ENCODE data around the gene TNFAIP8L3.

TNFAIP8L3 gene

DNA sequence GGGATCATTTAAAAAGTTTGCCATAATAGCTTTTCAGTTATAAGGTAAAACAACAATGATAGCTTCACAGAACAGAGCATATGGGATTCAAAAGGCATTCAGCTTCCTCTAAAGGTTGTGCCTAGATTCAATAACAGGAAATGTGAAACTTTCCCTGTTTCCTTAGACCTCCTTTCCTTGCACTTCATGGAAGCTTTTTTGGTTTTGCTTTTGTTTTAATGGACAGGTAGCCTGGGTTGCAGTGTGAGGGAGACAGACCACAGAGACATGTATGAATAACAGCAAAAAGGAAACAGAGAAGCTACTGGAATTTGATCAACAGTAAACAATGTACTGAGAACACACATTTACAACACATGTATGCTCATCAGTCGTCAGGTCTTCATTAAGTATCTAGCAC, 2.3 kb upstream of the TNFAIP8L3 start:
- ATAC-seq, result no peak
- TF ChIP-seq ZFP30 (CRISPR knock-in tag; IDR thresholded peaks at IDR 0.05) (no peak), ARNTL (CRISPR knock-in tag; IDR thresholded peaks at IDR 0.05; ENCODE audit: borderline replicate concordance, low read depth) (no peak), PPARA (CRISPR knock-in tag; IDR thresholded peaks at IDR 0.05; ENCODE audit: borderline replicate concordance) (no peak), RARB (CRISPR knock-in tag; IDR thresholded peaks at IDR 0.05) (no peak), ZFP3 (CRISPR knock-in tag; IDR thresholded peaks at IDR 0.05) (no peak)
- TF ChIP-seq, protein P1, sequence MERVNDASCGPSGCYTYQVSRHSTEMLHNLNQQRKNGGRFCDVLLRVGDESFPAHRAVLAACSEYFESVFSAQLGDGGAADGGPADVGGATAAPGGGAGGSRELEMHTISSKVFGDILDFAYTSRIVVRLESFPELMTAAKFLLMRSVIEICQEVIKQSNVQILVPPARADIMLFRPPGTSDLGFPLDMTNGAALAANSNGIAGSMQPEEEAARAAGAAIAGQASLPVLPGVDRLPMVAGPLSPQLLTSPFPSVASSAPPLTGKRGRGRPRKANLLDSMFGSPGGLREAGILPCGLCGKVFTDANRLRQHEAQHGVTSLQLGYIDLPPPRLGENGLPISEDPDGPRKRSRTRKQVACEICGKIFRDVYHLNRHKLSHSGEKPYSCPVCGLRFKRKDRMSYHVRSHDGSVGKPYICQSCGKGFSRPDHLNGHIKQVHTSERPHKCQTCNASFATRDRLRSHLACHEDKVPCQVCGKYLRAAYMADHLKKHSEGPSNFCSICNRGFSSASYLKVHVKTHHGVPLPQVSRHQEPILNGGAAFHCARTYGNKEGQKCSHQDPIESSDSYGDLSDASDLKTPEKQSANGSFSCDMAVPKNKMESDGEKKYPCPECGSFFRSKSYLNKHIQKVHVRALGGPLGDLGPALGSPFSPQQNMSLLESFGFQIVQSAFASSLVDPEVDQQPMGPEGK (CRISPR knock-in tag; IDR thresholded peaks at IDR 0.05; ENCODE audit: borderline replicate concordance), result no peak

DNA sequence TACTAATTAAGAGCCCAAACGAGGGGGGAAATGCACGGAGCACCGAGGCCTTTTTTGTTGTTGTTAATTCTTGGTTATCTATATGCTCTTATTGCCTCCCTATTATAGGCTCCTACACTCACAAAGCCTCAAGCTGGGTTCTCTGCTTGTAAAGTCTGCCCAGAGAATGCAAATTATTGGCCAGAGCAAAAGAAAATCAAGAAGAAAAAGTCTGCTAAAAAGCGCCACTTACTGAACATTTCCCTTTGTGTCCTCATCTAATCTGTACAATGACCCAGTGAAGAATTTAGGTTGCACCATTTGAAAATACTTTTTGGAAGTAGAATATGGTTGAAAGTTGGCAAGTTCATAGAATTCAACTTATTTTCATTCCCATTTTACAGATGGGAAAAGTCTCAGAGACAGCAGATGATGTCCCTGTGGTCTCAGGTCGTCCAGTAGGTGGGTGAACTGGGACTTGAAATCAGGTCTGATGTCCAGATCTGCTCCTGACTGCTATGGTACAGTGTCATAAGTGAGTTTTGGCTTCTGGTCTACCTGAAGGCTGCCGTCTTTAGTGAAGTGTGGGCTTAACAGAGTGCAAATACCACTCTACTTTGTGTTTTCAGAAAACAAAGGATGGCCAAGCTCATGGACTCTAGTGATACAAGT, 1.1 kb upstream of the TNFAIP8L3 start:
- ATAC-seq, result no peak
- TF ChIP-seq ZC3H10 (CRISPR knock-in tag; IDR thresholded peaks at IDR 0.05) (no peak), PPARA (CRISPR knock-in tag; IDR thresholded peaks at IDR 0.05; ENCODE audit: borderline replicate concordance) (no peak), SNAI2 (CRISPR knock-in tag; IDR thresholded peaks at IDR 0.05) (no peak), GLIS3 (CRISPR knock-in tag; IDR thresholded peaks at IDR 0.05) (no peak), ZNF8 (CRISPR knock-in tag; IDR thresholded peaks at IDR 0.05) (no peak), ZNF565 (CRISPR knock-in tag; conservative IDR thresholded peaks at IDR 0.05; ENCODE audit: low read depth) (no peak)
- TF ChIP-seq, protein P2, sequence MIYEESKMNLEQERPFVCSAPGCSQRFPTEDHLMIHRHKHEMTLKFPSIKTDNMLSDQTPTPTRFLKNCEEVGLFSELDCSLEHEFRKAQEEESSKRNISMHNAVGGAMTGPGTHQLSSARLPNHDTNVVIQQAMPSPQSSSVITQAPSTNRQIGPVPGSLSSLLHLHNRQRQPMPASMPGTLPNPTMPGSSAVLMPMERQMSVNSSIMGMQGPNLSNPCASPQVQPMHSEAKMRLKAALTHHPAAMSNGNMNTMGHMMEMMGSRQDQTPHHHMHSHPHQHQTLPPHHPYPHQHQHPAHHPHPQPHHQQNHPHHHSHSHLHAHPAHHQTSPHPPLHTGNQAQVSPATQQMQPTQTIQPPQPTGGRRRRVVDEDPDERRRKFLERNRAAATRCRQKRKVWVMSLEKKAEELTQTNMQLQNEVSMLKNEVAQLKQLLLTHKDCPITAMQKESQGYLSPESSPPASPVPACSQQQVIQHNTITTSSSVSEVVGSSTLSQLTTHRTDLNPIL (CRISPR knock-in tag; IDR thresholded peaks at IDR 0.05; ENCODE audit: low read depth), result no peak

DNA sequence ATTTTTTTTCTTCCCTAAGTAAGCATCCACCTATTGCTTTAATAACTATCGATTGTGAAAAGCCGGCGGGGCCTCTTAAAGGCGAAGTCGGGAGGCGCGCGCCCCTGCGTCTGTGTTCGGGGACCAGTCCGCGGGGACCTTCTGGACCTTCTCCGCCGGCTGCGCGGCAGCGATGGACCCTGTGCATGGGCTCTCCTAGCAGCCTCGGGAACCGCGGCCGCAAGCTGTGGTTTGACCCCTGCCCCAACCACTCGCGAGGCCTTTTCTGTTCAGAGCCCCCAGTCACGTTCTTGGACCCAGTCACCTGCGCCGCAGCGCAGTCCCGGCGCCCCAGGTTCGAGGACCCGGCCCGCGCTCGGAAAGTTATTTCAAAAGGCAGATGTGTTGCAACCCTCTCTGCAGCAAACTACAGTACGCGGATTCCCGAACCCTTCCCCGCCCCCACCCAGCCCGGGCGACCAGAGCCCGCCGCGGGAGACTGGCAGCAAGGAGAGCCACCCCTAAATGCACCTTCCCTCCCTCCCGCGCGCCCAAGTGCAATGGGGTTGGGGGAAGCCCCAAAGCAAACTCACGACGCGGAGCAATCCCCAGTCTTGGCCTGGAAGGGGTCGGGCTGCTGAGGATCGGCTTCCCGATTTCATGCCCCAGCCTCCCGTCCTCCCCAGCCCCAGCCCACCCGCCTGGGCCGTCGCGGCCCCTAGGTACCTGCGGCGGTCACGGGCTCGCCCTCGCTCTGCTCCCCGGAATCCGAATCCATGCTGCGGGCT, 684 bp downstream of the TNFAIP8L3 start:
- peak; percentile 33 for ATAC-seq

More for the DNA sequence above, 684 bp downstream of the TNFAIP8L3 start:
- TF ChIP-seq PPARA (CRISPR knock-in tag; IDR thresholded peaks at IDR 0.05; ENCODE audit: borderline replicate concordance) (no peak), CSDC2 (CRISPR knock-in tag; IDR thresholded peaks at IDR 0.05) (no peak), ZNF70 (CRISPR knock-in tag; IDR thresholded peaks at IDR 0.05) (no peak), ZFP30 (CRISPR knock-in tag; IDR thresholded peaks at IDR 0.05) (no peak), ZC3H10 (CRISPR knock-in tag; IDR thresholded peaks at IDR 0.05) (no peak), ZNF565 (CRISPR knock-in tag; conservative IDR thresholded peaks at IDR 0.05; ENCODE audit: low read depth) (no peak), ISL1 (CRISPR knock-in tag; IDR thresholded peaks at IDR 0.05) (no peak), ZFP3 (CRISPR knock-in tag; IDR thresholded peaks at IDR 0.05) (no peak)
- TF ChIP-seq, protein P3, sequence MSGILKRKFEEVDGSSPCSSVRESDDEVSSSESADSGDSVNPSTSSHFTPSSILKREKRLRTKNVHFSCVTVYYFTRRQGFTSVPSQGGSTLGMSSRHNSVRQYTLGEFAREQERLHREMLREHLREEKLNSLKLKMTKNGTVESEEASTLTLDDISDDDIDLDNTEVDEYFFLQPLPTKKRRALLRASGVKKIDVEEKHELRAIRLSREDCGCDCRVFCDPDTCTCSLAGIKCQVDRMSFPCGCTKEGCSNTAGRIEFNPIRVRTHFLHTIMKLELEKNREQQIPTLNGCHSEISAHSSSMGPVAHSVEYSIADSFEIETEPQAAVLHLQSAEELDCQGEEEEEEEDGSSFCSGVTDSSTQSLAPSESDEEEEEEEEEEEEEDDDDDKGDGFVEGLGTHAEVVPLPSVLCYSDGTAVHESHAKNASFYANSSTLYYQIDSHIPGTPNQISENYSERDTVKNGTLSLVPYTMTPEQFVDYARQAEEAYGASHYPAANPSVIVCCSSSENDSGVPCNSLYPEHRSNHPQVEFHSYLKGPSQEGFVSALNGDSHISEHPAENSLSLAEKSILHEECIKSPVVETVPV (CRISPR knock-in tag; IDR thresholded peaks at IDR 0.05), result no peak
- TF ChIP-seq, protein P4, sequence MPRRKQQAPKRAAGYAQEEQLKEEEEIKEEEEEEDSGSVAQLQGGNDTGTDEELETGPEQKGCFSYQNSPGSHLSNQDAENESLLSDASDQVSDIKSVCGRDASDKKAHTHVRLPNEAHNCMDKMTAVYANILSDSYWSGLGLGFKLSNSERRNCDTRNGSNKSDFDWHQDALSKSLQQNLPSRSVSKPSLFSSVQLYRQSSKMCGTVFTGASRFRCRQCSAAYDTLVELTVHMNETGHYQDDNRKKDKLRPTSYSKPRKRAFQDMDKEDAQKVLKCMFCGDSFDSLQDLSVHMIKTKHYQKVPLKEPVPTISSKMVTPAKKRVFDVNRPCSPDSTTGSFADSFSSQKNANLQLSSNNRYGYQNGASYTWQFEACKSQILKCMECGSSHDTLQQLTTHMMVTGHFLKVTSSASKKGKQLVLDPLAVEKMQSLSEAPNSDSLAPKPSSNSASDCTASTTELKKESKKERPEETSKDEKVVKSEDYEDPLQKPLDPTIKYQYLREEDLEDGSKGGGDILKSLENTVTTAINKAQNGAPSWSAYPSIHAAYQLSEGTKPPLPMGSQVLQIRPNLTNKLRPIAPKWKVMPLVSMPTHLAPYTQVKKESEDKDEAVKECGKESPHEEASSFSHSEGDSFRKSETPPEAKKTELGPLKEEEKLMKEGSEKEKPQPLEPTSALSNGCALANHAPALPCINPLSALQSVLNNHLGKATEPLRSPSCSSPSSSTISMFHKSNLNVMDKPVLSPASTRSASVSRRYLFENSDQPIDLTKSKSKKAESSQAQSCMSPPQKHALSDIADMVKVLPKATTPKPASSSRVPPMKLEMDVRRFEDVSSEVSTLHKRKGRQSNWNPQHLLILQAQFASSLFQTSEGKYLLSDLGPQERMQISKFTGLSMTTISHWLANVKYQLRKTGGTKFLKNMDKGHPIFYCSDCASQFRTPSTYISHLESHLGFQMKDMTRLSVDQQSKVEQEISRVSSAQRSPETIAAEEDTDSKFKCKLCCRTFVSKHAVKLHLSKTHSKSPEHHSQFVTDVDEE (CRISPR knock-in tag; IDR thresholded peaks at IDR 0.05), result no peak
- TF ChIP-seq, protein P5, sequence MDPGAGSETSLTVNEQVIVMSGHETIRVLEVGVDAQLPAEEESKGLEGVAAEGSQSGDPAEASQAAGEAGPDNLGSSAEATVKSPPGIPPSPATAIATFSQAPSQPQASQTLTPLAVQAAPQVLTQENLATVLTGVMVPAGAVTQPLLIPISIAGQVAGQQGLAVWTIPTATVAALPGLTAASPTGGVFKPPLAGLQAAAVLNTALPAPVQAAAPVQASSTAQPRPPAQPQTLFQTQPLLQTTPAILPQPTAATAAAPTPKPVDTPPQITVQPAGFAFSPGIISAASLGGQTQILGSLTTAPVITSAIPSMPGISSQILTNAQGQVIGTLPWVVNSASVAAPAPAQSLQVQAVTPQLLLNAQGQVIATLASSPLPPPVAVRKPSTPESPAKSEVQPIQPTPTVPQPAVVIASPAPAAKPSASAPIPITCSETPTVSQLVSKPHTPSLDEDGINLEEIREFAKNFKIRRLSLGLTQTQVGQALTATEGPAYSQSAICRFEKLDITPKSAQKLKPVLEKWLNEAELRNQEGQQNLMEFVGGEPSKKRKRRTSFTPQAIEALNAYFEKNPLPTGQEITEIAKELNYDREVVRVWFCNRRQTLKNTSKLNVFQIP (CRISPR knock-in tag; IDR thresholded peaks at IDR 0.05; ENCODE audit: borderline replicate concordance, low read depth), result no peak

Data from SK-N-SH treated with all-trans-retinoic acid at 6 μM for 48 hours (cell line).